ENCODE results near the gene AHCYL2.

- TF ChIP-seq EP300 (IDR thresholded peaks at IDR 0.05) (no peak), POLR2A (IDR thresholded peaks at IDR 0.05) (no peak)
- TF ChIP-seq, protein P1, sequence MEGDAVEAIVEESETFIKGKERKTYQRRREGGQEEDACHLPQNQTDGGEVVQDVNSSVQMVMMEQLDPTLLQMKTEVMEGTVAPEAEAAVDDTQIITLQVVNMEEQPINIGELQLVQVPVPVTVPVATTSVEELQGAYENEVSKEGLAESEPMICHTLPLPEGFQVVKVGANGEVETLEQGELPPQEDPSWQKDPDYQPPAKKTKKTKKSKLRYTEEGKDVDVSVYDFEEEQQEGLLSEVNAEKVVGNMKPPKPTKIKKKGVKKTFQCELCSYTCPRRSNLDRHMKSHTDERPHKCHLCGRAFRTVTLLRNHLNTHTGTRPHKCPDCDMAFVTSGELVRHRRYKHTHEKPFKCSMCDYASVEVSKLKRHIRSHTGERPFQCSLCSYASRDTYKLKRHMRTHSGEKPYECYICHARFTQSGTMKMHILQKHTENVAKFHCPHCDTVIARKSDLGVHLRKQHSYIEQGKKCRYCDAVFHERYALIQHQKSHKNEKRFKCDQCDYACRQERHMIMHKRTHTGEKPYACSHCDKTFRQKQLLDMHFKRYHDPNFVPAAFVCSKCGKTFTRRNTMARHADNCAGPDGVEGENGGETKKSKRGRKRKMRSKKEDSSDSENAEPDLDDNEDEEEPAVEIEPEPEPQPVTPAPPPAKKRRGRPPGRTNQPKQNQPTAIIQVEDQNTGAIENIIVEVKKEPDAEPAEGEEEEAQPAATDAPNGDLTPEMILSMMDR (IDR thresholded peaks at IDR 0.05), result no peak
These were observed 35.8 kb upstream of the AHCYL2 start for GRCh38 chr7:129188892-129189660.

All from ovary (tissue), 3 donors.